SKM-1 treated with dmso at 0.1 percent for 144 hours (cell line): ENCODE results near the gene SMAD7.
A peak's percentile ranks its signal among the peaks of the same experiment; 100 is the strongest.
"Not testable (repeated sequence)": the region's sequence is repeated elsewhere in the genome, so short reads cannot be mapped to it uniquely, and the experiment has no call there.

Source experiments
- DNase-seq: peaks from one replicate; lab custom pipeline; 2025; ENCODE audit not compliant: unreplicated experiment; lab: John Stamatoyannopoulos, UW

SMAD7 gene

DNA sequence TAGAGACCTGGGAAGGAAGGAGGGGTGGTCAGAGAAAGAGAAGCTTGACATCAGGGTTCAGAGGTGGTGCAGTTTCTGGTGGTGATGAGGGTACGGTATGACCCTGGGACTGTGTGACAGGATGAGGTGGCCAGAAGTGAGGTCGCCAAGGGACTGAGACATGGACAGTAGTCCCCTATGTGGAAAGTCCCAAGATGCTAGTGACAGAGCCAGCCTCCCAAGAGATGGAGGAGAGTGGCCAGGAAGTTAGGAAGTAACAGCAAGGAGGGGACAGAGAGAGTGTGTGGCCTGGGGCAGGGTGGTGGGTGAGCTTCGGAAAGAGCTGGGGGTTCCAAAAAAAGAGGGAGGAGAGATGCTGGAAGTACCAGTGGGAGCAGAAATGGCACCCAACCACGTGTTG, 66.0 kb downstream of the SMAD7 start:
- no peak for DNase-seq

DNA sequence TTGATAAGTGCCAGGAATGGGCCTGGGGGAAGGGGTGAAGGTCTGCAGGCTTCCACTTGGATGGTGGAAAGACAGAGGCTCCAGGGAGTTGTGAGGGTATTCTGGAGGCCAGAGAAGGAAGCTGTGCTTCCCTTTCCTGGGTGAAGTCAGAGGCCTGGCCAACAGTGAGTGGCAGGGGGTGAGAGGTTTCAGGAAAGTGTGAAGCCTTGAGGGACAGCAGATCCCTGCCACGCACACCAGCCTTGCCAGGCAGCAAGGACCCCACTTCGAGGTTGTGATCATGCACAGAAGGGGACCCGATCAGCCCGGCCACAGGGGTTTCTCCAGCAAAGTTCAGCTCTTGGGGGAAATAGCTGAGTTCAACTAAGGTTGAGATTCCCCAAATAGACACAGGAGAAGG, 66.5 kb downstream of the SMAD7 start:
- DNase-seq: no peak

DNA sequence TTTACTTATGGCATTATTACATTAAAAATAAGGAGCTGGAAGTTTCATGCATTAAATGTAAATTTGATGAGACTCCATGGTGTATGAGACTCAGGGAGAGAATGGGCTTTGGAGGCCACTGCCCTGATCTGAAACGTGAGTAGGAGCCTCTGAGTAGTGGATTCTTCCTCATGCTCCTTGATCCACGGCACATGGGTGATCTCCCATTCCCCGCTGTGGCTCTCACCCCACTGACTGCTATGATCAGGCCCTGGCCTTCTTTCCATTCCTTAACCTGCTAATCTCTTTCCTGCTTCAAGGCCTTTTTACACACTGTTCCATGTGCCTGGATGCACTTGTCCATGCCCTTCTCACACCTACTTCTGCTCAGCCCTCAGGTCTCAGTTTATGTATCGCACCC, 68.4 kb downstream of the SMAD7 start:
- no peak for DNase-seq

DNA sequence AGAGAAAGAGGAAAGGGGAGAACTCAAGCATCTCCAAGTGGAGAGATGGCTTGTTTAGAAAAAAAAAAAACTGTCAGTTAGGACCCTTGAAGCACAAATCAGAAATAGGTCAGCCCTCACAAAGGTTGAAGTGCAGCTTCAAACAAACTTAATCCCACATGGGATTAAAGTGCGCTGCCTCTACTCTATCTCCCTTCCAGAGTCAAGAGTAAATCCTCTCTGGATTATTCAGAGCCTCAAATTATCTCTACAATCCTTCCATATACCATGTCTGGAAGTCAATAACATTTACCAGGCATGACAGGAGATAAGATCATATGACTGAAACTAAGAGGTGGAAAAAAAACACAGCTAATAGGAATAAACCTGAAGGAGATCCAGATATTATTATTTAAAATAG, 69.8 kb downstream of the SMAD7 start:
- DNase-seq: no peak

DNA sequence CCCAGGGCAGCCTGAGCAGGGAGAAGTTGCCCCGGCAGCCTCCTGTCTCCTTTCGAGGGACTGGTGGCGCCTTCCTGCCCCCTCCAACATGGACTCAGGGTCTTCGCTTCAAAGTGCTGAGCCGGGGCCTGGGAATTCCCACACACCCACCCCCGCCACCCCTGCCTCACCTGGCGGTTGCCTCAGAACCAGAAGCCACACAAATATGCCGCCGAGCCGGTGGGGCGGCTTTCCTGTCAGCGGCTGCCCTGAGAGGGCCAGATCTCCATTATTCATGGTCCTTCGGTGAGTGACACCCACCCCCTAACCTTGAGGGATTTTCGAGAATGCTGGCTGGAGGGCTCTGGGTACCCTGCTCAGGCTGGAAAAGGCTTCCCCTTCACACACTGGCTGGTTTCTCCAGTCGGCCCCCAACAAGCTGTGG, 71.7 kb downstream of the SMAD7 start:
- DNase-seq: no peak

DNA sequence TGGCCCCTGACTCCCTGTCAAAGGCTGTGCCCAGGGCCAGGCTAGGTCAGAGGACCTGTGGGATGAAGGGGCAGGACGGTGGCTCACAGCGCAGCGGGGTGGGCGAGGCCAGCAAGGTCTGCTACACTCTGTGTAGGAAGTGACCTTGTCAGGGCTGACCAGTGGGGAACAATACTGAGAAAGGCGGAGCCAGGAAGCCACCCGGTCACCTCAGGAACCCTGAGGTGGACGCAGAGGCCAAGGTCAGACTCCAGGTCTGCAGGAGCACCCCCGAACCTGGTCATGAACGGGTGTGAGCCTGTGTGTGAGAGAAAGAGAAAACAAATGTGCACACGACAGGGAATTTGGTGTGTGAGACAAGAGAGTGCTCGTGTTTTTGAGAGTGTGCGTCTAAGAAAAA, 72.3 kb downstream of the SMAD7 start:
- no peak for DNase-seq

DNA sequence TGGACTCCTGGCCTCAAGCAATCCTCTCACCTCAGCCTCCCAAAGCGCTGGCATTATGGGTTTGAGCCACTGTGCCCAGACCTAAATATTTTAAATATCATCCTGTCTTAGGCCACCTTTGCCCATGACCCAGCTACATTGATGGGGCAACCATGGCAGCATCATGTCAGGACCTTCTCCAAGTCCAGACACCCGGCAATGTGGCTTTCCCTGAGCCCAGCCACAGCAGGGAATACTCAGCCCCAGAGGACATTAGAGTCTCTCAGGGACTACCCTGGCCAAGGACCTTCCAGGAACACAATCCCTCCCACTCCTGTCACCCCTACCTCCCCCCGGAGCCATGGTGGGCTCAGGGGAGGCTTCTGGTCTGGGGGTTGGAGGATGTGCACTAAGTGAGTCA, 72.8 kb downstream of the SMAD7 start:
- DNase-seq: no peak

DNA sequence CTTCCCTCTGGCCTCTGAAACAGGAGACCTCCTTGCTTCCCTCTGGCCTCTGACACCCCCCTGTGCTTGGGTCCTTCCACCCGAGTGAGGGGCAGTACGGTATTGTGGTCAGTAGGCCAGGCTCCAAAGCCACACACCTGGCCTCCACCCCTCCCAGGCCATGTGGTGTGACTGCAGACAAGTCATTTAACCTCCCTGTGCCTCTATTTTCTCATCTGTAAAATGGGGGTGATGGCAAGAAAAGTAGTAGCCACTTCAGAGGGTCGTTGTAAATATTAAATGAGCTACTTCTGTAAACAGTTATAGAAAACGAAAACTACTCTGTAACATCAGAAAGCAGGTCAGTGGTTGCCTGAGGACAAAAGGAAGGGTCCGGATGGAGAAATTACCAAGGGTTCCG, 74.2 kb downstream of the SMAD7 start:
- DNase-seq: no peak

DNA sequence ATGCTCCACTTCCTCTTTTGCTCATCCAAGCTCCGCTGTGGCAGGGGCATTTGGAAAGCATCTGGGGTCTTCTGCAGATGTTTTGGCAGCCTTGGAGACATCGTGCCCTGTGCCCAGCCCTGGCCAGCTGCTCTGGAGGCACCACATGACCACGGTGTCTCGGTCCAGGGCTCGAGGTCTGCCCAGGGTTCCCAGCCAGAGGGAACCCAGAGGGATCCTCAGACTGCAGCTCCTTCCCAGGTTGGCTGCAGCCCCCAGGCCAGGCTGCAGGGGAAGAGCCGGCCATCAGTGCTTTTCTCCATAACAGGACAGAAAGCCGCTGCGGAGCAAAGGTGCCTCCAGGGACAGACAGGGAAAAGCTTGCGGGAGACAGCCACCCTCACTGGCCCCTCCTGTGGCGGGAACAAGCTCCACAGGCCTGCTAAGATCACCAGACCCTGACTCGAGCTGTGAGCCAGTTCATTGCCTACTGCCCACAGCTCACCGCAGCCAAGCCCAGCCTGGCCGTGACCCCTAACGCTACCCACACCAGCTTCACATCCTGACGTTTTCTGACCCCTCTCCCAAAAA, 74.7 kb downstream of the SMAD7 start:
- DNase-seq: peak; percentile 7

DNA sequence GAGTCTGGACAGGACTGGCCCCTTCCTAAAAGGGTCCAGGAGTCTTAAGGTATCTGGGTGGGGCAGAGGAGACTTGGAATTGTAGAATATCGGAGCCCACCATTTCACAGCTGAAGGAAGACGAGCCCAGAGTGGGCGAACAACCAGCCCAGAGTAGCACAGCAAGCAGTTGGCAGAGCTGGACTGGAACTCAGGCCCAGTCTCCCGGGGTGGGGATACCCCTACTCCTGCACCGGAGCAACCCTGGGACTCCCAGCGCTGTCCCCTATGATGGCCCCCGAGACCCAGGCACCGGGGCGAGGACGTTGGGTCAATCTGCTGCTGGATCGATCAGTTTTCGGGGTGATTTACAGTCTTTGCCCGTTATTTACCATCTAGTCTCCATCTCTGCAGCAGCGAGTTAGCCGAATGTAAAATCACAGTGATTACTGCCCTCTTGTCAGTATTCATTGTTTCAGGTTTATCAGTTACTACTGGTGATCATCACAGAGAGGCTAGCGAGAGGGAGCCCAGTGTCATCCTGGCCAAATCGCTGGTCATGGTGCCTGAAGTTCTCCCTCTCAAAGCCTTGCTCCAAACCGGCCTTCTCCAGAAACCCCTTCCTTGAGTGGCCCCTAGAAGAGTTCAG, 75.3 kb downstream of the SMAD7 start:
- no peak for DNase-seq

DNA sequence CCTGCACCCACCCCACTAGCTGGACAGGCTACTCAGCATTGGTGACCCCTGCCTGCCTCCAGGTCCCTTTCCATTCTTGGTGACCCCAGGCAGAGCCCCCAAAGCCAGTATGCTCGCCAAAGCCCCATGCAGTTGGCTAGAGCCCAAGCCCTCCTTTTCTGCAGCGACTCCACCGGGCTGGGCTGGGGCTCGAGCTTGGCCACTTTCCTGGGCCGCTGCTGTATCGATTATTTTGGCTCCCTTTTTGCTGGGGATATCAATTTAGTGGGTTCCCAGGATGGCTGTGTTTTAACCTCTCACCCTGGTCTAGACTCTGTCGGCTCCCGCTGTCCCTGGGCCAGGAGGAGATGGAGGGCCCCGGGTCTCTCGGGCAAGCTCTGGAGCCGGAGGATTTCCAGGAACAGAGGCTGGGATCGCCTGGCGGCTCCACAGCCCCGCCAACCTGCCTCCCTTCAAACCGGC, 76.0 kb downstream of the SMAD7 start:
- no peak for DNase-seq

DNA sequence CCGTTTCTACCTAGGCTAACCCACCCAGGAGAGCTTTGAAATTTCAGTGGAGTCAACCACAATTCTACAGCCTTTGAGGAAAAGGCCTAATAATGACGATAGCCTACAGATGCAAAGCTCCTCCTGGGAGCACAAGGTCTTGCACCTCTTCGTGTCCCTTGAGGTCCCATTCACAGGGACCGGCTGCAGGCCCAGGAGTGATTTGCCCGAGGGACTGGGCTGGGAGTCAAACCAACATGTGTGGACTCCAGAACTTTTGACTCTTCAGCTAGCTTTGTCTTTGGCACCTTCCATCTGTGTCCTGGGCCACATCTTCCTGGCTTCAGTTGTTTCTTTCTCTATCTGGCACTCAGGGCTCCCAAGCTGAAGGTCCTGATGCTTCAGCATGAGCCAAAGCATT, 76.5 kb downstream of the SMAD7 start:
- no peak for DNase-seq

DNA sequence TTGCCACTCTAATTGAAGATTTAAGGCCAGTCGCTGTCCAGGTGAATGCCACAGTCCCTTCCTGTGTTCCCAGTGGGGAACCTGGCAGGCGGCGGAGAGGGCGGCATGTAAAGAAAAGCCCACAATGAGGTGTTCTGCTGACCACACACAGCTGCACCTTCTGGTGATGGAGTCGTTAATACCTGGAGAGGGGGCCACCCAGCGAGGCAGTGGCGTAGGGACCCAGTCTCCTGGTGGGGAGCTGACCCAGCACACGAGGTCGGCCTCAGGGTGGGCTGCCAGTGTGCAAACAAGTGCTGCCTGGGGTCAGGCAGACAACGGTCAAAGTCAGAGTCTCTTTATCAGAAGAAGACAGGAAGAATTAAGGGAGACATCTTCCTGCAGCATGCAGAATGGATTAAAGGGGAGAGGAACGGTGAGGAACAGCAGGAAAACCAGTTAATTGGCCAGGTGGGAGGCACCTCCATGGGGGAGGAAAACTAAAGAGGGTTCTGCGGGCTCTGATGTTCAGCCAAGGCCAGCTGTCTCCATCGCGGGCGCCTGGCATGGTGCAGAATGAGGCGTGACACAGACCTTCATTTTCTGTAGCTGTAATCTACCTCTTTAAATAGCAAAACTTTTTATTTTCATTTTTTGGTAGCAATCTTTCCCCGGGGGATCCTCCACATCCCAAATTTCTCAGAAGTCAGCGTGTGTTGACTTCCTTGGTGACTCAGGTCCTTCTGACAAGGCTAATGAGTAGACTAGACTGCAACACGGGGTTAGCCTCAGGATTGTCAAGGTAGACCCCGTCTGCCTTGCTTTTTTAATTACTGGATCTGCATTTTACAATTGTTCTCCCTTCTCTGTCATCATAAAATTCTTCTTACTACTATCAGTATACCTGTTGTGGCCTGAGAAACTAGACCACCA, 78.3 kb downstream of the SMAD7 start:
- no peak for DNase-seq

DNA sequence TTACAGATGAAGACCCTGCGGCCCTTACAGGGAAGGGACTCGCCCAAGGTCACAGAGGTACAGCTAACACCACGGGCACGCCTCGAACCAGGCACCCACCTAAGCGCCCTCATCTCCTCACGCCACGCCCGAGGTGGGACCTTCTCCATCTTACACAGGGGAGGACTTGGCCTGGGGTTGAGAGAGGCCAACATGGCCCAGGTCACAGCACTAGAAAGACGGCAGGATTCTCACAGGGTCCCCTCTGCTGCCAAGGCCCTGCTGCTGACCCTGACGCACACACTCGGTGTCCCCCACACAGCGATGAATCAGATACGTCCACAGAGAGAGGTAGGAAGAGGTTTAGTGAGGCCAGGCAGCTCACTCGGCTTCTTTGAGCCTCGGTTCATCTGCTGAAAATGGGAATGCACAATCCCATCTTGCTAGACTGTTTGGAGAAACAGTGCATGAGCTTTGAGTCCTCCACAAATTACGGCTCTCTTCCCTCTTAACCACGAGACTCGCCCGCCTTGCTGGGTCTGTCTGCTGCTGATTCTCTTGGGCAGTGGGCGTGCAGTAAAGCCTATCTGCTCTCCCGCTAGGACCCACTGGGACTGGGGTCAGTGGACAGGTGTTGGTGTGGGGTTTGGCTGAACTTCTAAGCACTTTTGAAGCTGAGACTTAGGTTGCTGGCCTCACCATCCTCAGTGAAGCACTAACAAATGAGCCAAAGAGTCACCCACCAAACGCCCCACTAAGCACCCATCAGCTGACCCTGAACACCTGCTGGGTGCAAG, 79.2 kb downstream of the SMAD7 start:
- DNase-seq: no peak

DNA sequence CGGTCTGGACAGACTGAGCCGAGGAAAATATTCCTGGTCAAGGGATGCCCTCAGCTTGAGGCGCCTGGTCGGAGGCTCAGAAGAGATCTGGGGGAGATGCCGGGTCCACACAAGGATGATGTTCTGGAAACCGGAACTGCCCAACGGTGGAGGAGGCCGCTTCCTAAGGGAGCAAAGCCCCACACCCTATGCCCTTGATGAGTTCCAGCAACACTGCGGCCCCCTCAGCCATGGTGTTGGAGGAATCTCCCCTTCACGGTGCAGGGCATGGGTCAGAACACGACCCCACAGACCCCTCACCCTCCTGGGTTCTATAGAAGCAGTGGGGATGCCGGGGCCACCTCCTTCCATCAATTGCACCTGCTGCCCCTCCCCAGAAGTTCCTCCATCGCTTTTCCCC, 79.8 kb downstream of the SMAD7 start:
- DNase-seq: not testable (repeated sequence)
